SH-SY5Y (cell line): ENCODE results near the gene CIAPIN1.

Source experiments
- GATA2 ChIP-seq: IDR thresholded peaks from 2 replicates; pipeline ENCODE4 v1.6.1; 2011; ENCODE audit warnings: mild to moderate bottlenecking, low read depth, low read length
- GATA3 ChIP-seq: IDR thresholded peaks from 2 replicates; pipeline ENCODE4 v1.6.1; 2011; ENCODE audit warnings: low read depth, mild to moderate bottlenecking, low read length, moderate library complexity

DNA sequence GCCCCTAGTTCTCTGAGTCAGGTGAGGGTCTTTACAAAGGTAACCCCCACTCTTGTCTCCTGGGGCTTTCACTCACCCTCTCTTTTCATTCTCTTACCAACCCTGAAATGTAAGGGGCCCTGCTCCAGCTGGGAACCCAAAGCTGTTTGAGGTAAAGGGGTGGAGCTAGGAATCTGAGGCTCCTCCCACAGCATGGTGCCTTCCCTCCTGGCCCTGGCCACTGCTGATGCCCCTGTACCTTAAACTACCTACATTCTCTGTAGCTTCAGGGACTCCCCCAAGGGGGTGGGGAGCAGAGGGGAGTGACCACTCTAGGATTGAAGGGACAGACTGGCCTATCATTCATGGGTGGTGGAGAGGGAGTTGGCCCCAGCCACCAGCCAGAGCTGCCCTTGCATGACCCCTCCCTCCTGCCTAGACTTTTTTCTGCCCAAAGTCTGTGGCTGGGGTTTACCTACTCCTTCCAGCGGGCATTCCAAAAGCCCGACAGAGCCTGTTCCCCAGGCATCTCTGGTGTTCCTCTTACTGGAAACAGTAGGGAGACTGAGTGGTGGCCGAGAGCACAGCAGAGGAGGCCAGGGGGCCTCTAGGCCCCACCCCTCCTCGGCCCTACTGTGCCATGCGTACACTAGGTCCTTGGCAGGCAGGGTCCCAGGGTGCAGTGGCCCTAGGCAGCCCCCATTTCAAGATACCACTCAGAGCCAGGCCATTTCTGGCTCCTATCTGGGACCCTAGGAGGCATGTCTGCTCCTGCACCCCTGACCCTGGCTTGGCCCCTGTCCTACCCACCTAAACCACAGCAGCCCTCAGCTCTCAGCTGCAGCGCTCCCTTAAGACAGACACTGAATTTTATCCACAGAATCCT, 29.6 kb upstream of the CIAPIN1 start:
- TF ChIP-seq GATA2, result no peak
- no peak for TF ChIP-seq GATA3
